HEK293 (cell line): ENCODE measurements around the gene TDP1.

Experiments
- GLI4 ChIP-seq: fragments of 450-650 bp; formaldehyde crosslinking; IDR thresholded peaks from 2 replicates; pipeline ENCODE4 v1.5.1; 2016; ENCODE audit warnings: missing biosample characterization, missing genetic modification characterization
- GLIS1 ChIP-seq: fragments of 450-650 bp; formaldehyde crosslinking; IDR thresholded peaks from 2 replicates; pipeline ENCODE4 v1.5.1; 2016; ENCODE audit warnings: missing biosample characterization, missing genetic modification characterization
- HOXC10 ChIP-seq: sonication (generic); formaldehyde crosslinking; IDR thresholded peaks from 2 replicates; pipeline ENCODE4 v1.8.1; 2023; ENCODE audit warnings: mild to moderate bottlenecking, missing genetic modification reagents
- HOXD13 ChIP-seq: sonication (generic); formaldehyde crosslinking; IDR thresholded peaks from 2 replicates; pipeline ENCODE4 v1.8.0; 2022; ENCODE audit warnings: missing genetic modification reagents, borderline replicate concordance
- KLF1 ChIP-seq: fragments of 450-650 bp; formaldehyde crosslinking; IDR thresholded peaks from 2 replicates; pipeline ENCODE4 v1.5.1; 2016; ENCODE audit warnings: missing biosample characterization, missing genetic modification characterization
- KLF7 ChIP-seq: fragments of 450-650 bp; formaldehyde crosslinking; IDR thresholded peaks from 2 replicates; pipeline ENCODE4 v1.5.1; 2016; ENCODE audit warnings: missing biosample characterization, missing genetic modification characterization, borderline replicate concordance
- KLF9 ChIP-seq: fragments of 450-650 bp; formaldehyde crosslinking; IDR thresholded peaks from 2 replicates; pipeline ENCODE4 v1.5.1; 2016; ENCODE audit warnings: missing biosample characterization, missing genetic modification characterization, low read depth
- MZF1 ChIP-seq: fragments of 450-650 bp; formaldehyde crosslinking; IDR thresholded peaks from 2 replicates; pipeline ENCODE4 v1.5.1; 2017; ENCODE audit warnings: missing biosample characterization, missing genetic modification characterization, borderline replicate concordance
- OVOL3 ChIP-seq: fragments of 450-650 bp; formaldehyde crosslinking; IDR thresholded peaks from 2 replicates; pipeline ENCODE4 v1.5.1; 2016; ENCODE audit warnings: missing biosample characterization, missing genetic modification characterization
- SP3 ChIP-seq: fragments of 450-650 bp; formaldehyde crosslinking; IDR thresholded peaks from 2 replicates; pipeline ENCODE4 v1.5.1; 2016; ENCODE audit warnings: missing biosample characterization, missing genetic modification characterization
- SP7 ChIP-seq: fragments of 450-650 bp; formaldehyde crosslinking; IDR thresholded peaks from 2 replicates; pipeline ENCODE4 v1.5.1; 2016; ENCODE audit warnings: missing biosample characterization, missing genetic modification characterization
- YY2 ChIP-seq: fragments of 450-650 bp; formaldehyde crosslinking; IDR thresholded peaks from 2 replicates; pipeline ENCODE4 v1.5.1; 2016; ENCODE audit warnings: missing biosample characterization, missing genetic modification characterization
- ZBTB1 ChIP-seq: fragments of 450-650 bp; formaldehyde crosslinking; IDR thresholded peaks from 2 replicates; pipeline ENCODE4 v1.5.1; 2016; ENCODE audit warnings: missing biosample characterization, missing genetic modification characterization
- ZNF324 ChIP-seq: fragments of 450-650 bp; formaldehyde crosslinking; IDR thresholded peaks from 2 replicates; pipeline ENCODE4 v1.5.1; 2016; ENCODE audit warnings: missing biosample characterization, missing genetic modification characterization
- ZNF426 ChIP-seq: fragments of 450-650 bp; formaldehyde crosslinking; IDR thresholded peaks from 2 replicates; pipeline ENCODE4 v1.5.1; 2017; ENCODE audit warnings: missing biosample characterization, missing genetic modification characterization, mild to moderate bottlenecking, inconsistent platforms, moderate library complexity
- ZNF433 ChIP-seq: fragments of 450-650 bp; formaldehyde crosslinking; IDR thresholded peaks from 2 replicates; pipeline ENCODE4 v1.5.1; 2016; ENCODE audit warnings: missing biosample characterization, missing genetic modification characterization, low read depth
- ZNF473 ChIP-seq: fragments of 450-650 bp; formaldehyde crosslinking; IDR thresholded peaks from 2 replicates; pipeline ENCODE4 v1.5.1; 2017; ENCODE audit warnings: missing biosample characterization, missing genetic modification characterization
- ZNF514 ChIP-seq: fragments of 450-650 bp; formaldehyde crosslinking; IDR thresholded peaks from 2 replicates; pipeline ENCODE4 v1.5.1; 2016; ENCODE audit warnings: missing biosample characterization, missing genetic modification characterization
- ZNF561 ChIP-seq: fragments of 450-650 bp; IDR thresholded peaks from 2 replicates; pipeline ENCODE4 v1.5.1; 2018; ENCODE audit warnings: missing biosample characterization, missing genetic modification characterization, borderline replicate concordance
- ZNF654 ChIP-seq: fragments of 450-650 bp; formaldehyde crosslinking; IDR thresholded peaks from 2 replicates; pipeline ENCODE4 v1.5.1; 2016; ENCODE audit warnings: low read depth, missing biosample characterization, missing genetic modification characterization
- ZNF658 ChIP-seq: fragments of 450-650 bp; formaldehyde crosslinking; IDR thresholded peaks from 2 replicates; pipeline ENCODE4; 2016; ENCODE audit warnings: missing biosample characterization, missing genetic modification characterization
- ZNF660 ChIP-seq: fragments of 450-650 bp; IDR thresholded peaks from 2 replicates; pipeline ENCODE4 v1.5.1; 2018; ENCODE audit warnings: missing biosample characterization, mild to moderate bottlenecking, missing genetic modification characterization
- ZNF664 ChIP-seq: fragments of 450-650 bp; formaldehyde crosslinking; IDR thresholded peaks from 2 replicates; pipeline ENCODE4 v1.5.1; 2016; ENCODE audit warnings: missing biosample characterization, missing genetic modification characterization
- ZNF837 ChIP-seq: fragments of 450-650 bp; formaldehyde crosslinking; IDR thresholded peaks from 2 replicates; pipeline ENCODE4 v1.5.1; 2016; ENCODE audit warnings: missing biosample characterization, missing genetic modification characterization
- ZNF843 ChIP-seq: fragments of 450-650 bp; formaldehyde crosslinking; IDR thresholded peaks from 2 replicates; pipeline ENCODE4 v1.5.1; 2016; ENCODE audit warnings: missing biosample characterization, missing genetic modification characterization
- ZSCAN16 ChIP-seq: fragments of 450-650 bp; formaldehyde crosslinking; IDR thresholded peaks from 2 replicates; pipeline ENCODE4 v1.5.1; 2016; ENCODE audit warnings: missing biosample characterization, missing genetic modification characterization
- TF ChIP-seq, protein P1 (sequence below): fragments of 450-650 bp; formaldehyde crosslinking; IDR thresholded peaks from 2 replicates; pipeline ENCODE4 v1.5.1; 2016; ENCODE audit warnings: missing biosample characterization, missing genetic modification characterization, borderline replicate concordance
- TF ChIP-seq, protein P2 (sequence below): fragments of 450-650 bp; IDR thresholded peaks from 2 replicates; pipeline ENCODE4 v1.5.1; 2018; ENCODE audit warnings: missing biosample characterization, missing genetic modification characterization
- TF ChIP-seq, protein P3 (sequence below): fragments of 450-650 bp; formaldehyde crosslinking; IDR thresholded peaks from 2 replicates; pipeline ENCODE4 v1.5.1; 2016; ENCODE audit warnings: missing biosample characterization, missing genetic modification characterization
- TF ChIP-seq, protein P4 (sequence below): fragments of 450-650 bp; IDR thresholded peaks from 2 replicates; pipeline ENCODE4 v1.5.1; 2018; ENCODE audit warnings: missing biosample characterization, mild to moderate bottlenecking, missing genetic modification characterization
- TF ChIP-seq, protein P5 (sequence below): fragments of 450-650 bp; formaldehyde crosslinking; IDR thresholded peaks from 2 replicates; pipeline ENCODE4 v1.5.1; 2016; ENCODE audit warnings: missing biosample characterization, missing genetic modification characterization

The TDP1 gene

DNA sequence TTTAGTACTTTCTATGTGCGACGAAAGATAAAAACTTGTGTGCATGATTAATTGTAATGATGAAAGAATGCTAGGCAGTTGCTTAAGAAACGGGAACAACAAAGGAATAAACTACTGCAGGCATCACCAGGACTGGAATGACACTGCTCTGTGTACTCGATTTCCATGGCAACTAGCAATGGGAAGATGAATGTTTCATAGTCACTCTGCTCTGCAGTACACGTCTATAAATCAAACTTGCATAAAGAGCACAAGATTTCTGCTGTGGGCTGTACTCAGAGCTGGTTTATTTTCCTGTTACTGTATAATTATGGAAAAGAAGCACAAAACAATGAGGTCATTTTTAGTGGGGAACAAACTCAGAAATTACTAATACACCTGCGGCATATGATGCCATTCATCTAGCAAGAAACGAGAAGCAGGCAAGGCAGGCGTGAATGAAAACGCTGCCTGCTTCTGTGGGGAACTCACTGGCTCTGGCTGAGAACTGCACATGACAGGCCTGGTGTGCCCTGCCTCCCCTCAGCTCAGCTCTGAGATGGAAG is 43.0 kb upstream of the TDP1 start (continued):
- TF ChIP-seq, protein P1, sequence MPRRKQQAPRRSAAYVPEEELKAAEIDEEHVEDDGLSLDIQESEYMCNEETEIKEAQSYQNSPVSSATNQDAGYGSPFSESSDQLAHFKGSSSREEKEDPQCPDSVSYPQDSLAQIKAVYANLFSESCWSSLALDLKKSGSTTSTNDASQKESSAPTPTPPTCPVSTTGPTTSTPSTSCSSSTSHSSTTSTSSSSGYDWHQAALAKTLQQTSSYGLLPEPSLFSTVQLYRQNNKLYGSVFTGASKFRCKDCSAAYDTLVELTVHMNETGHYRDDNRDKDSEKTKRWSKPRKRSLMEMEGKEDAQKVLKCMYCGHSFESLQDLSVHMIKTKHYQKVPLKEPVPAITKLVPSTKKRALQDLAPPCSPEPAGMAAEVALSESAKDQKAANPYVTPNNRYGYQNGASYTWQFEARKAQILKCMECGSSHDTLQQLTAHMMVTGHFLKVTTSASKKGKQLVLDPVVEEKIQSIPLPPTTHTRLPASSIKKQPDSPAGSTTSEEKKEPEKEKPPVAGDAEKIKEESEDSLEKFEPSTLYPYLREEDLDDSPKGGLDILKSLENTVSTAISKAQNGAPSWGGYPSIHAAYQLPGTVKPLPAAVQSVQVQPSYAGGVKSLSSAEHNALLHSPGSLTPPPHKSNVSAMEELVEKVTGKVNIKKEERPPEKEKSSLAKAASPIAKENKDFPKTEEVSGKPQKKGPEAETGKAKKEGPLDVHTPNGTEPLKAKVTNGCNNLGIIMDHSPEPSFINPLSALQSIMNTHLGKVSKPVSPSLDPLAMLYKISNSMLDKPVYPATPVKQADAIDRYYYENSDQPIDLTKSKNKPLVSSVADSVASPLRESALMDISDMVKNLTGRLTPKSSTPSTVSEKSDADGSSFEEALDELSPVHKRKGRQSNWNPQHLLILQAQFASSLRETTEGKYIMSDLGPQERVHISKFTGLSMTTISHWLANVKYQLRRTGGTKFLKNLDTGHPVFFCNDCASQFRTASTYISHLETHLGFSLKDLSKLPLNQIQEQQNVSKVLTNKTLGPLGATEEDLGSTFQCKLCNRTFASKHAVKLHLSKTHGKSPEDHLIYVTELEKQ (tag by site-specific recombination): 0 out of 2 replicates have a peak, but pooled peaks have one; percentile 37
- TF ChIP-seq, protein P2, sequence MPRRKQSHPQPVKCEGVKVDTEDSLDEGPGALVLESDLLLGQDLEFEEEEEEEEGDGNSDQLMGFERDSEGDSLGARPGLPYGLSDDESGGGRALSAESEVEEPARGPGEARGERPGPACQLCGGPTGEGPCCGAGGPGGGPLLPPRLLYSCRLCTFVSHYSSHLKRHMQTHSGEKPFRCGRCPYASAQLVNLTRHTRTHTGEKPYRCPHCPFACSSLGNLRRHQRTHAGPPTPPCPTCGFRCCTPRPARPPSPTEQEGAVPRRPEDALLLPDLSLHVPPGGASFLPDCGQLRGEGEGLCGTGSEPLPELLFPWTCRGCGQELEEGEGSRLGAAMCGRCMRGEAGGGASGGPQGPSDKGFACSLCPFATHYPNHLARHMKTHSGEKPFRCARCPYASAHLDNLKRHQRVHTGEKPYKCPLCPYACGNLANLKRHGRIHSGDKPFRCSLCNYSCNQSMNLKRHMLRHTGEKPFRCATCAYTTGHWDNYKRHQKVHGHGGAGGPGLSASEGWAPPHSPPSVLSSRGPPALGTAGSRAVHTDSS (tag by site-specific recombination): no peak
- TF ChIP-seq ZNF654 (tag by site-specific recombination) (no peak), HOXD13 (CRISPR knock-in tag) (no peak), MZF1 (tag by site-specific recombination) (no peak), ZNF514 (tag by site-specific recombination) (no peak), ZNF837 (tag by site-specific recombination) (no peak), GLI4 (no peak), OVOL3 (tag by site-specific recombination) (no peak), KLF7 (tag by site-specific recombination) (no peak), KLF9 (no peak), ZNF843 (tag by site-specific recombination) (no peak), HOXC10 (CRISPR knock-in tag) (no peak), GLIS1 (tag by site-specific recombination) (no peak), ZNF433 (0 out of 2 replicates have a peak, but pooled peaks have one; percentile 12), ZNF561 (tag by site-specific recombination) (no peak; the same call in 1 of the 2 replicates), ZNF664 (tag by site-specific recombination) (peak; percentile 85), YY2 (tag by site-specific recombination) (no peak), SP7 (tag by site-specific recombination) (peak; percentile 100), SP3 (tag by site-specific recombination) (no peak), ZNF324 (tag by site-specific recombination) (no peak; the same call in 1 of the 2 replicates), ZSCAN16 (tag by site-specific recombination) (no peak), ZNF473 (tag by site-specific recombination) (no peak), ZBTB1 (no peak), ZNF426 (tag by site-specific recombination) (no peak), ZNF660 (tag by site-specific recombination) (0 out of 2 replicates have a peak, but pooled peaks have one; percentile 58), KLF1 (tag by site-specific recombination) (no peak), ZNF658 (tag by site-specific recombination) (no peak)
- TF ChIP-seq, protein P3, sequence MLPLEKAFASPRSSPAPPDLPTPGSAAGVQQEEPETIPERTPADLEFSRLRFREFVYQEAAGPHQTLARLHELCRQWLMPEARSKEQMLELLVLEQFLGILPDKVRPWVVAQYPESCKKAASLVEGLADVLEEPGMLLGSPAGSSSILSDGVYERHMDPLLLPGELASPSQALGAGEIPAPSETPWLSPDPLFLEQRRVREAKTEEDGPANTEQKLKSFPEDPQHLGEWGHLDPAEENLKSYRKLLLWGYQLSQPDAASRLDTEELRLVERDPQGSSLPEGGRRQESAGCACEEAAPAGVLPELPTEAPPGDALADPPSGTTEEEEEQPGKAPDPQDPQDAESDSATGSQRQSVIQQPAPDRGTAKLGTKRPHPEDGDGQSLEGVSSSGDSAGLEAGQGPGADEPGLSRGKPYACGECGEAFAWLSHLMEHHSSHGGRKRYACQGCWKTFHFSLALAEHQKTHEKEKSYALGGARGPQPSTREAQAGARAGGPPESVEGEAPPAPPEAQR: no peak
- TF ChIP-seq, protein P4, sequence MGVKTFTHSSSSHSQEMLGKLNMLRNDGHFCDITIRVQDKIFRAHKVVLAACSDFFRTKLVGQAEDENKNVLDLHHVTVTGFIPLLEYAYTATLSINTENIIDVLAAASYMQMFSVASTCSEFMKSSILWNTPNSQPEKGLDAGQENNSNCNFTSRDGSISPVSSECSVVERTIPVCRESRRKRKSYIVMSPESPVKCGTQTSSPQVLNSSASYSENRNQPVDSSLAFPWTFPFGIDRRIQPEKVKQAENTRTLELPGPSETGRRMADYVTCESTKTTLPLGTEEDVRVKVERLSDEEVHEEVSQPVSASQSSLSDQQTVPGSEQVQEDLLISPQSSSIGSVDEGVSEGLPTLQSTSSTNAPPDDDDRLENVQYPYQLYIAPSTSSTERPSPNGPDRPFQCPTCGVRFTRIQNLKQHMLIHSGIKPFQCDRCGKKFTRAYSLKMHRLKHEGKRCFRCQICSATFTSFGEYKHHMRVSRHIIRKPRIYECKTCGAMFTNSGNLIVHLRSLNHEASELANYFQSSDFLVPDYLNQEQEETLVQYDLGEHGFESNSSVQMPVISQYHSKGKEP (tag by site-specific recombination): peak; percentile 28; the same call in 1 of the 2 replicates
- TF ChIP-seq, protein P5, sequence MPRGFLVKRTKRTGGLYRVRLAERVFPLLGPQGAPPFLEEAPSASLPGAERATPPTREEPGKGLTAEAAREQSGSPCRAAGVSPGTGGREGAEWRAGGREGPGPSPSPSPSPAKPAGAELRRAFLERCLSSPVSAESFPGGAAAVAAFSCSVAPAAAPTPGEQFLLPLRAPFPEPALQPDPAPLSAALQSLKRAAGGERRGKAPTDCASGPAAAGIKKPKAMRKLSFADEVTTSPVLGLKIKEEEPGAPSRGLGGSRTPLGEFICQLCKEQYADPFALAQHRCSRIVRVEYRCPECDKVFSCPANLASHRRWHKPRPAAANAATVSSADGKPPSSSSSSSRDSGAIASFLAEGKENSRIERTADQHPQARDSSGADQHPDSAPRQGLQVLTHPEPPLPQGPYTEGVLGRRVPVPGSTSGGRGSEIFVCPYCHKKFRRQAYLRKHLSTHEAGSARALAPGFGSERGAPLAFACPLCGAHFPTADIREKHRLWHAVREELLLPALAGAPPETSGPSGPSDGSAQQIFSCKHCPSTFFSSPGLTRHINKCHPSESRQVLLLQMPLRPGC (tag by site-specific recombination): 0 out of 2 replicates have a peak, but pooled peaks have one; percentile 20
